ENCODE results near the gene COMTD1.

Gene COMTD1

DNA sequence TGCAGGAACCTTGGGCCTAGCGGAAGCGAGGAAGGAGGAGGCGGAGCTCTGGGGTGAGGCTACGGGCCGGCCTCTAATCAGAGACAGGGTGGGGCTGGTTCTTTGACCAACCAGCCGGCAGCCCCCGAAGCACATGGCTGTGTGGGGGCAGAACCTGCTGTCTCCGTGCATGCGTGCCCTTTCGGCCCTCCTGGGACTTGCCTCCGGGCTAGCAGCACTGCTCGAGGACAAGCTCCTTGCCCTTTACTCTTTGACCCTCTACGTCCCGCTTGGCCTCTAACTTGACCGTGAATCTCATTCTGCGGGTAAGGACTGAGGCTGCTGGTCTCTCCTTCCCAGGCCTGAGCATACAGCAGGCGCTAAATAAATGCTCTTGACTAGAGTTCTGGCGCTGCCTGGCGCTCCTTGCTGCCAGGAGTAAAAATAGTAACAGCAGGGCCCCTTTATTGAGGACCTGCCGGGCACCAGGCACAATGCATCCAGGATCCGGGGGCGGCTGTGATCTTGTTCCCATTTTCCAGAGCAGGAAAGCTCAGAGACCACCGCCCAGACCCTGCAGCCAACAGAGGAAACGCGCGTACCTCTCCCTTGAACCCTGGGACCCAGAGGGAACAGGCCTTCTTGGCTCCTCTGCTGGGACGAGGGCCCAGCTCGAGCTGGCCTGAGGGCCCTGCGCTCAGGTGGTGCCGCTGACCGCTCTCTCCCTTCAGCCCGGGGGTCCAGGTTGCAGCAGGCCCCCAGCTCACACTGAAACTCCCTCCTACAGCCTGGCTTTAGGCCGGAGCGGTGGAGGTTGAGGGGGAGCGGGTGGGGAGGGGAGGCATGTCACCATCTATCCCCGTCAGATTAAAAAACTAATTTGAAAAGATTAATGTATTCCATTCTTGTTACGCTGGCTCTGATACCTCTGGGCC is 2.7 kb upstream of the COMTD1 start (continued):
- TF ChIP-seq, protein P1, sequence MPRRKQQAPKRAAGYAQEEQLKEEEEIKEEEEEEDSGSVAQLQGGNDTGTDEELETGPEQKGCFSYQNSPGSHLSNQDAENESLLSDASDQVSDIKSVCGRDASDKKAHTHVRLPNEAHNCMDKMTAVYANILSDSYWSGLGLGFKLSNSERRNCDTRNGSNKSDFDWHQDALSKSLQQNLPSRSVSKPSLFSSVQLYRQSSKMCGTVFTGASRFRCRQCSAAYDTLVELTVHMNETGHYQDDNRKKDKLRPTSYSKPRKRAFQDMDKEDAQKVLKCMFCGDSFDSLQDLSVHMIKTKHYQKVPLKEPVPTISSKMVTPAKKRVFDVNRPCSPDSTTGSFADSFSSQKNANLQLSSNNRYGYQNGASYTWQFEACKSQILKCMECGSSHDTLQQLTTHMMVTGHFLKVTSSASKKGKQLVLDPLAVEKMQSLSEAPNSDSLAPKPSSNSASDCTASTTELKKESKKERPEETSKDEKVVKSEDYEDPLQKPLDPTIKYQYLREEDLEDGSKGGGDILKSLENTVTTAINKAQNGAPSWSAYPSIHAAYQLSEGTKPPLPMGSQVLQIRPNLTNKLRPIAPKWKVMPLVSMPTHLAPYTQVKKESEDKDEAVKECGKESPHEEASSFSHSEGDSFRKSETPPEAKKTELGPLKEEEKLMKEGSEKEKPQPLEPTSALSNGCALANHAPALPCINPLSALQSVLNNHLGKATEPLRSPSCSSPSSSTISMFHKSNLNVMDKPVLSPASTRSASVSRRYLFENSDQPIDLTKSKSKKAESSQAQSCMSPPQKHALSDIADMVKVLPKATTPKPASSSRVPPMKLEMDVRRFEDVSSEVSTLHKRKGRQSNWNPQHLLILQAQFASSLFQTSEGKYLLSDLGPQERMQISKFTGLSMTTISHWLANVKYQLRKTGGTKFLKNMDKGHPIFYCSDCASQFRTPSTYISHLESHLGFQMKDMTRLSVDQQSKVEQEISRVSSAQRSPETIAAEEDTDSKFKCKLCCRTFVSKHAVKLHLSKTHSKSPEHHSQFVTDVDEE (CRISPR knock-in tag; IDR thresholded peaks at IDR 0.05), result no peak
- TF ChIP-seq ZNF565 (CRISPR knock-in tag; conservative IDR thresholded peaks at IDR 0.05; ENCODE audit: low read depth) (no peak), ZC3H10 (CRISPR knock-in tag; IDR thresholded peaks at IDR 0.05) (no peak), RARB (CRISPR knock-in tag; IDR thresholded peaks at IDR 0.05) (no peak)

DNA sequence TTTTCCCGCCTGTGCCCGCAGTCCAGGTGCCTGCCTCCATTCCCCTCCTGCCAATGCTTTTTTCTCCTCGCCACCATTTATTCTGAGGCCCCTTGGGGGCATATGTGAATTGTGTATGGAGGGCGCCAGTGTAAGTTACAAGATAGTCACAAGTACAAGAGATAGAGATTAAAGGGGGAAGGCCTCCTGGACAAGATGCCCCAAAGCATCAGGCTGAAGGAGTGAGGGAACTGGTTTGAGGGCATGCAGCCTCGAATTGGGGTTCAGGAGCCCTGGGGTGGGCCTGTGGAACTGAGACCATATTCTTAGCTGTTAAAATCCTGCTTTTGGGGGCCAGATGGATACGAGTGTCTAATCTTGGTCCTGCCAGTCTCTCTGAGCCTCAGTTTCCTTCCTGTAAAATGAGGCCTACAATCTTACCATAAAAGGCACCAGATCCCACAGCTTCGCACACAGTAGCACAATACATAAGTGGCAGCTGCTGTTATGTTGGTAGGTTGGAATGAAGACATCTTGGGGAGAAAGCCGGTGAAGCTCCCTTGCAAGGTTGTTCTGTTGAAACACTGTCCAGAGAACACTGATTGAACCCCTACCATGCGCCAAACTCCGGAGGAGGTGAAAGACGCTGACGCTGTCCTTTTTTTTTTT is 545 bp upstream of the COMTD1 start:
- ATAC-seq, result no peak
- TF ChIP-seq, protein P2, sequence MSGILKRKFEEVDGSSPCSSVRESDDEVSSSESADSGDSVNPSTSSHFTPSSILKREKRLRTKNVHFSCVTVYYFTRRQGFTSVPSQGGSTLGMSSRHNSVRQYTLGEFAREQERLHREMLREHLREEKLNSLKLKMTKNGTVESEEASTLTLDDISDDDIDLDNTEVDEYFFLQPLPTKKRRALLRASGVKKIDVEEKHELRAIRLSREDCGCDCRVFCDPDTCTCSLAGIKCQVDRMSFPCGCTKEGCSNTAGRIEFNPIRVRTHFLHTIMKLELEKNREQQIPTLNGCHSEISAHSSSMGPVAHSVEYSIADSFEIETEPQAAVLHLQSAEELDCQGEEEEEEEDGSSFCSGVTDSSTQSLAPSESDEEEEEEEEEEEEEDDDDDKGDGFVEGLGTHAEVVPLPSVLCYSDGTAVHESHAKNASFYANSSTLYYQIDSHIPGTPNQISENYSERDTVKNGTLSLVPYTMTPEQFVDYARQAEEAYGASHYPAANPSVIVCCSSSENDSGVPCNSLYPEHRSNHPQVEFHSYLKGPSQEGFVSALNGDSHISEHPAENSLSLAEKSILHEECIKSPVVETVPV (CRISPR knock-in tag; IDR thresholded peaks at IDR 0.05), result no peak
- TF ChIP-seq RARB (CRISPR knock-in tag; IDR thresholded peaks at IDR 0.05), result no peak
- TF ChIP-seq, protein P1 (CRISPR knock-in tag; IDR thresholded peaks at IDR 0.05), result no peak

DNA sequence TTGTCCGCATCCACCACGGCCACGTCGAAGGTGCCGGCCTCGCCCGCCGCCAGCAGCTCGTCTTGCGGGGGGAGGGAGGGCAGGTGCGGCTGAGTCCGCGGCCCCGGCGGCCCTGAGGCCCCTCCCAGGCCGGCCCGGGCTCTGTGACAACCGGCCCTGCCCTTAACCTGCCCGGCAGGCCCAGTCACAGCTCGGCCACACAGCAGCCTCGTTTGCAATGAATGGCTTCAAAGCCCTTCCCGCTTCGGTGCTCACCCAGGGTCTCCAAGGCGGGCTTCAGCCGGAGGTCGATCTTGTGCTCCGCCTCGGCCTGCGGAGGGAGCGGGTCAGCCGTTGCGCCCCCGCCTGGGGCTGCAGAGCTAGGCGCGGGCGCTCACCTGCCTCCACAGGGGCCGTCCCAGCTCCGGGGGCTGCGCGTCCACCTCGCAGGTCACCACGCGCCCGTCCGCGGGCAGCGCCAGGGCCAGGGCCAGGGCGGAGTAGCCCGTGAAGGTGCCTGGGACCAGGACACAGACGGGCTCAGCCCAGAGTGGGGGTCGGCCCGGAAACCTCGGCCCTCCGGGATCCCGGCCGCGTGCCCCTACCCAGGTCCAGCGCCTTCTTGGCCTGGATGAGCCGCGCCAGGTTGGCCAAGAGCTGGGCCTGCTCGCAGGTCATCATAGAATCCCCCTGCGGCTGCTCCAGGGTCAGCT is 928 bp downstream of the COMTD1 start:
- TF ChIP-seq ESRRG (CRISPR knock-in tag; IDR thresholded peaks at IDR 0.05), result no peak
- TF ChIP-seq, protein P1 (CRISPR knock-in tag; IDR thresholded peaks at IDR 0.05), result no peak
- TF ChIP-seq ZFP30 (CRISPR knock-in tag; IDR thresholded peaks at IDR 0.05), result no peak
- no peak for TF ChIP-seq TCF4 (CRISPR knock-in tag; IDR thresholded peaks at IDR 0.05; ENCODE audit: borderline replicate concordance)
- TF ChIP-seq, protein P3, sequence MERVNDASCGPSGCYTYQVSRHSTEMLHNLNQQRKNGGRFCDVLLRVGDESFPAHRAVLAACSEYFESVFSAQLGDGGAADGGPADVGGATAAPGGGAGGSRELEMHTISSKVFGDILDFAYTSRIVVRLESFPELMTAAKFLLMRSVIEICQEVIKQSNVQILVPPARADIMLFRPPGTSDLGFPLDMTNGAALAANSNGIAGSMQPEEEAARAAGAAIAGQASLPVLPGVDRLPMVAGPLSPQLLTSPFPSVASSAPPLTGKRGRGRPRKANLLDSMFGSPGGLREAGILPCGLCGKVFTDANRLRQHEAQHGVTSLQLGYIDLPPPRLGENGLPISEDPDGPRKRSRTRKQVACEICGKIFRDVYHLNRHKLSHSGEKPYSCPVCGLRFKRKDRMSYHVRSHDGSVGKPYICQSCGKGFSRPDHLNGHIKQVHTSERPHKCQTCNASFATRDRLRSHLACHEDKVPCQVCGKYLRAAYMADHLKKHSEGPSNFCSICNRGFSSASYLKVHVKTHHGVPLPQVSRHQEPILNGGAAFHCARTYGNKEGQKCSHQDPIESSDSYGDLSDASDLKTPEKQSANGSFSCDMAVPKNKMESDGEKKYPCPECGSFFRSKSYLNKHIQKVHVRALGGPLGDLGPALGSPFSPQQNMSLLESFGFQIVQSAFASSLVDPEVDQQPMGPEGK (CRISPR knock-in tag; IDR thresholded peaks at IDR 0.05; ENCODE audit: borderline replicate concordance), result no peak
- TF ChIP-seq OSR1 (CRISPR knock-in tag; IDR thresholded peaks at IDR 0.05), result no peak
- TF ChIP-seq, protein P4, sequence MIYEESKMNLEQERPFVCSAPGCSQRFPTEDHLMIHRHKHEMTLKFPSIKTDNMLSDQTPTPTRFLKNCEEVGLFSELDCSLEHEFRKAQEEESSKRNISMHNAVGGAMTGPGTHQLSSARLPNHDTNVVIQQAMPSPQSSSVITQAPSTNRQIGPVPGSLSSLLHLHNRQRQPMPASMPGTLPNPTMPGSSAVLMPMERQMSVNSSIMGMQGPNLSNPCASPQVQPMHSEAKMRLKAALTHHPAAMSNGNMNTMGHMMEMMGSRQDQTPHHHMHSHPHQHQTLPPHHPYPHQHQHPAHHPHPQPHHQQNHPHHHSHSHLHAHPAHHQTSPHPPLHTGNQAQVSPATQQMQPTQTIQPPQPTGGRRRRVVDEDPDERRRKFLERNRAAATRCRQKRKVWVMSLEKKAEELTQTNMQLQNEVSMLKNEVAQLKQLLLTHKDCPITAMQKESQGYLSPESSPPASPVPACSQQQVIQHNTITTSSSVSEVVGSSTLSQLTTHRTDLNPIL (CRISPR knock-in tag; IDR thresholded peaks at IDR 0.05; ENCODE audit: low read depth), result no peak
- no peak for TF ChIP-seq ARNTL (CRISPR knock-in tag; IDR thresholded peaks at IDR 0.05; ENCODE audit: borderline replicate concordance, low read depth)
- ATAC-seq, result peak; percentile 11
